Duodenal mucosa (tissue), 2 donors: ENCODE data around the gene BMERB1.

Experiments
- H3K27ac ChIP-seq: one replicate; pipeline ENCODE4 v1.7.0; 2013; ENCODE audit warnings: low read depth, low read length
- H3K27me3 ChIP-seq, 2 donors: one replicate each; pipeline ENCODE4 v1.7.0; 2013; ENCODE audit warnings: low read length in 2 of 2, control low read depth in 1 of 2; ENCODE audit not compliant: insufficient read depth in 2 of 2, control insufficient read depth in 1 of 2
- H3K36me3 ChIP-seq, 2 donors: one replicate each; pipeline ENCODE4 v1.7.0; 2013; ENCODE audit warnings: low read length in 2 of 2, control low read depth in 1 of 2; ENCODE audit not compliant: insufficient read depth in 2 of 2, control insufficient read depth in 1 of 2
- H3K4me1 ChIP-seq, 2 donors: one replicate each; pipeline ENCODE4 v1.7.0; 2013; ENCODE audit warnings: low read length in 2 of 2, control low read depth in 1 of 2; ENCODE audit not compliant: insufficient read depth in 2 of 2, control insufficient read depth in 1 of 2
- H3K4me3 ChIP-seq, 2 donors: one replicate each; pipeline ENCODE4 v1.7.0; 2013; ENCODE audit warnings: low read length in 2 of 2, low read depth in 1 of 2
- H3K9ac ChIP-seq, 2 donors: one replicate each; pipeline ENCODE4 v1.7.0; 2013; ENCODE audit warnings: low read length in 2 of 2, low read depth in 1 of 2
- H3K9me3 ChIP-seq, 2 donors: one replicate each; pipeline ENCODE4 v1.7.0; 2013; ENCODE audit warnings: low read length in 2 of 2, control low read depth in 1 of 2; ENCODE audit not compliant: control insufficient read depth in 1 of 2

BMERB1 gene

DNA sequence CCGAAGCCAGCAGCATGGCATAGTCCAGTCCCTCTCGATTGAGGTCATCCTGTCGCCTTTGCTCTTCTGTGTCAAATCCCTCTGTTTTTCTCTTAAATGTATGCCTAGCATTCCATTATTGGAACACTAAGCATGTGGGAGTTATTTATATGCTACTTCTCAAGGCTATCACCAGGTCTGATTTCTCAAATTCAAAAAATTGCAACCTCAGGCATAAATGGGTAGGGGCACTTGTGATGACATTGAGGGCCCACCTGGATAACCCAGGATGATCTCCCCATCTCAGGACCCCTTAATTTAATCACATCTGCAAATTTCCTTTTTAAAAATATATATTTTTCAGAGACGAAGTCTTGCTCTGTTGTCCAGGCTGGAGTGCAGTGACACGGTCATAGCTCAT lies 95.7 kb downstream of the BMERB1 start:
- Histone ChIP-seq H3K9ac (no peak overlapping the region), H3K4me3 (no peak overlapping the region), H3K27ac (no peak overlapping the region), H3K4me1 (no peaks in the 10 kb centered on the region), H3K27me3 (no peaks in the 10 kb centered on the region), H3K36me3 (no peaks in the 10 kb centered on the region), H3K9me3 (no peaks in the 10 kb centered on the region)

- Histone ChIP-seq H3K9me3 (no peaks in the 10 kb centered on the region), H3K9ac (no peak overlapping the region), H3K4me1 (no peaks in the 10 kb centered on the region), H3K4me3 (no peak overlapping the region), H3K27me3 (no peaks in the 10 kb centered on the region), H3K27ac (no peak overlapping the region), H3K36me3 (no peaks in the 10 kb centered on the region)
Observed at GRCh38 chr16:15532825-15533224, 98.4 kb downstream of the BMERB1 start.

GRCh38 chr16:15533386-15533785 lies 99.0 kb downstream of the BMERB1 start:
- Histone ChIP-seq H3K4me3 (no peak overlapping the region), H3K4me1 (no peaks in the 10 kb centered on the region), H3K9me3 (no peaks in the 10 kb centered on the region), H3K36me3 (no peaks in the 10 kb centered on the region), H3K27ac (no peak overlapping the region), H3K27me3 (no peaks in the 10 kb centered on the region), H3K9ac (no peak overlapping the region)

DNA sequence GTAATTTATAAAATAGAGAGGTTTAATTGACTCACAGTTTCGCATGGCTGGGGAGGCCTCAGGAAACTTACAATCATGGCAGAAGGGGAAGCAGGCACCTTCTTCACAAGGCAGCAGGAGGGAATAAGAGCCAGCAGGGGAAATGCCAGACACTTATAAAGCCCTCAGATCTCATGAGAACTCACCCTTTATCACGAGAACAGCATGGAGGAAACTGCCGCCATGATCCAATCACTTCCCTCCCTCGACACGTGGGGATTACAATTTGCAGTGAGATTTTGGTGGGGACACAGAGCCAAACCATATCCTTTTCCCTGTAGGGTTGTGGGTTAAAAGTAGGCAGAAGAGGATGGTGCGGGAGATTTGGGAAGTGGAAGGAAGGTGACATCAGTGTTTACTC lies 101.4 kb downstream of the BMERB1 start:
- Histone ChIP-seq H3K9me3 (no peaks in the 10 kb centered on the region), H3K36me3 (no peaks in the 10 kb centered on the region), H3K27ac (no peak overlapping the region), H3K4me3 (no peak overlapping the region), H3K27me3 (no peaks in the 10 kb centered on the region), H3K4me1 (no peaks in the 10 kb centered on the region), H3K9ac (no peak overlapping the region)

DNA sequence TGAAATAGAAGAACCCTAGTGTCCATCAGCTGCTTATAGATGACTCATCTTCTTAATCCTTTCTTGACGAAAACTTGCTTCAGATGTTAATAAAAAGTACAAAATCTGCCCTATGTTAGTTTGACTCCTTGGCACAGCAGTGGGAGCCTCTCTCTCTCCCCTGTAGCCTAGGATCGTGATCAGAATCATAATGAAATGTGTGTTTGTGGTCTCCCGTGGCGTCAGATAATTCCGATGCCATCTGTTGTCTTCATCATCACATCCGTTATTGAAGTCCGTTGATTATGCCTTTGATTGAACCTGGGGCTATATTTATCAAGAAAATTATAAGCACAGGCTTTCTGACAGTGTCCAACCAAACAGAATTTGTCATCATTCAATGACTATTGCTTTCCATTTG lies 102.5 kb downstream of the BMERB1 start:
- Histone ChIP-seq H3K9ac (no peak overlapping the region), H3K27me3 (no peaks in the 10 kb centered on the region), H3K4me1 (no peaks in the 10 kb centered on the region), H3K9me3 (no peaks in the 10 kb centered on the region), H3K36me3 (no peaks in the 10 kb centered on the region), H3K27ac (no peak overlapping the region), H3K4me3 (no peak overlapping the region)

DNA sequence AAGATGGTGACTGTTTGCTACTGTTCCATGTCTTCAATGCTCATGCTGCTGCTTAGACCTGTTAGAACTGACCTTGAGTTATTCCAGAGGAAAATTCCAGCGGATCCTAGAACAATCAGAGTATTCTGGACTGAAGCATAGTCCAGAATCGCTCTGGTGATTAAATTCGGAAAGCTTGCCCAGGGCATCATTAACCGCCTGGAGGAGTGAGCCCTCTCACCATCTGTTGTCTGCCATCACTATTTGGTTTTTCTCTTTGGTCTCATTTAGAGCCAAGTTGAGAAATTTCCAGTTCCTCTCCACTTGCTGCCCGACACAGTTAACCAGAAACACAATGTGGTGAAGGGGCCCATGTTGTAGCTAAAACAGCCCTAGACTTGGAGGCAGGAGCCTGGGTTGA lies 104.1 kb downstream of the BMERB1 start:
- H3K4me3 ChIP-seq, result no peak overlapping the region
- no peak overlapping the region for H3K9ac ChIP-seq
- peaks cover 0 to 4% of the 10 kb centered on the region in 2 donors for H3K9me3 ChIP-seq
- no peaks in the 10 kb centered on the region for H3K36me3 ChIP-seq
- H3K27me3 ChIP-seq, result no peaks in the 10 kb centered on the region
- no peaks in the 10 kb centered on the region for H3K4me1 ChIP-seq
- no peak overlapping the region for H3K27ac ChIP-seq

GRCh38 chr16:15539197-15539596 lies 104.8 kb downstream of the BMERB1 start:
- no peak overlapping the region for H3K4me3 ChIP-seq
- no peaks in the 10 kb centered on the region for H3K27me3 ChIP-seq
- no peaks in the 10 kb centered on the region for H3K4me1 ChIP-seq
- H3K9me3 ChIP-seq, result peaks cover 0 to 4% of the 10 kb centered on the region in 2 donors
- no peak overlapping the region for H3K27ac ChIP-seq
- H3K36me3 ChIP-seq, result no peaks in the 10 kb centered on the region
- H3K9ac ChIP-seq, result no peak overlapping the region

GRCh38 chr16:15542261-15542660 lies 107.9 kb downstream of the BMERB1 start:
- no peak overlapping the region for H3K27ac ChIP-seq
- no peak overlapping the region for H3K9ac ChIP-seq
- no peaks in the 10 kb centered on the region for H3K36me3 ChIP-seq
- no peaks in the 10 kb centered on the region for H3K27me3 ChIP-seq
- no peaks in the 10 kb centered on the region for H3K4me1 ChIP-seq
- H3K4me3 ChIP-seq, result no peak overlapping the region
- H3K9me3 ChIP-seq, result peaks cover 0 to 4% of the 10 kb centered on the region in 2 donors

GRCh38 chr16:15542734-15543347 lies 108.5 kb downstream of the BMERB1 start:
- no peaks in the 10 kb centered on the region for H3K4me1 ChIP-seq
- no peaks in the 10 kb centered on the region for H3K27me3 ChIP-seq
- peaks cover 0 to 4% of the 10 kb centered on the region in 2 donors for H3K9me3 ChIP-seq
- no peak overlapping the region for H3K27ac ChIP-seq
- H3K36me3 ChIP-seq, result no peaks in the 10 kb centered on the region
- no peak overlapping the region for H3K9ac ChIP-seq
- no peak overlapping the region for H3K4me3 ChIP-seq

GRCh38 chr16:15544405-15544804 lies 110.0 kb downstream of the BMERB1 start:
- H3K36me3 ChIP-seq, result no peaks in the 10 kb centered on the region
- no peaks in the 10 kb centered on the region for H3K27me3 ChIP-seq
- H3K27ac ChIP-seq, result no peak overlapping the region

DNA sequence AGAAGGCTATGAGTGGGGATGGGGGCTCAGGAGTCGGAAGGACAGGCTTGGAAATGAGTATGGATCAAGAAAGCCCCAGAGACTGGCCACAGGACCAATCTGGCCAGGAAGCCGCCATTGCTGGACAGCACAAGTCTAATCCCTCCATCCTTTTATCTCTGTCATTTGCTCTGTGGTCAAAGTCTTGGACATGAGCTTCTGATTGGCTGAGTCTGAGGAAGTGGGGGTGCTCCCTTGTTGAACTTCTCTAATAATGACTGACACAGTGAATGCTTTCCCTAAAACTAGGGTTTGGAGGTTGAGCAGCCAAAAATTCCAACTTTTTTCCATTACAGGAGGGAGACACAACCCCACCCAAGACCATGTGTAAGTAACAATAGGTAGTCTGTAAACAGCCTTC lies 111.2 kb downstream of the BMERB1 start:
- Histone ChIP-seq H3K4me1 (no peaks in the 10 kb centered on the region), H3K27me3 (no peaks in the 10 kb centered on the region), H3K9me3 (peaks cover 0 to 4% of the 10 kb centered on the region in 2 donors), H3K36me3 (no peaks in the 10 kb centered on the region), H3K27ac (no peak overlapping the region), H3K4me3 (no peak overlapping the region), H3K9ac (no peak overlapping the region)

More at GRCh38 chr16:15544405-15544804, 110.0 kb downstream of the BMERB1 start:
- Histone ChIP-seq H3K4me1 (no peaks in the 10 kb centered on the region), H3K9ac (no peak overlapping the region), H3K4me3 (no peak overlapping the region), H3K9me3 (peaks cover 0 to 4% of the 10 kb centered on the region in 2 donors)
